Stimulated activated CD8-positive, alpha-beta memory T cell treated with anti-CD3 and anti-CD28 coated beads, Interleukin-7, amount 100 ng/mL, for 24 hours (primary cell): ENCODE measurements around the gene CALHM4.

Source experiments
- DNase-seq: peaks from one replicate; pipeline ENCODE4 v3.0.0-alpha.2; 2020; ENCODE audit warnings: low read depth

CALHM4 gene

GRCh38 chr6:116553451-116553850, at the start of gene CALHM4:
Gene CALHM4 (plus strand): TSS chr6:116553751. CDS start chr6:116553794, 43 bp downstream.
- no peak for DNase-seq

GRCh38 chr6:116507324-116507723, 46.2 kb upstream of the CALHM4 start:
- no peak for DNase-seq

- no peak for DNase-seq
Observed at GRCh38 chr6:116508527-116508926, 45.0 kb upstream of the CALHM4 start.

GRCh38 chr6:116511424-116512110, 42.0 kb upstream of the CALHM4 start, which contains the start of gene CALHM5:
Gene CALHM5 (plus strand): TSS chr6:116511639. CDS start chr6:116511697, 58 bp downstream.
- no peak for DNase-seq

GRCh38 chr6:116512111-116512559, 41.4 kb upstream of the CALHM4 start:
- no peak for DNase-seq

GRCh38 chr6:116512734-116513133, 40.8 kb upstream of the CALHM4 start:
- DNase-seq = no peak

GRCh38 chr6:116513224-116513875, 40.2 kb upstream of the CALHM4 start:
- DNase-seq = no peak

- DNase-seq = no peak
Observed at GRCh38 chr6:116514111-116514510, 39.4 kb upstream of the CALHM4 start.

GRCh38 chr6:116515141-116515540, 38.4 kb upstream of the CALHM4 start:
- no peak for DNase-seq

GRCh38 chr6:116518621-116519368, 34.8 kb upstream of the CALHM4 start:
- DNase-seq = no peak

GRCh38 chr6:116522896-116523295, 30.7 kb upstream of the CALHM4 start:
- no peak for DNase-seq

- no peak for DNase-seq
Observed at GRCh38 chr6:116524236-116524635, 29.3 kb upstream of the CALHM4 start.

GRCh38 chr6:116528133-116528532, 25.4 kb upstream of the CALHM4 start:
- no peak for DNase-seq

GRCh38 chr6:116528780-116529179, 24.8 kb upstream of the CALHM4 start:
- DNase-seq = no peak

- DNase-seq = no peak
Observed at GRCh38 chr6:116529466-116530290, 23.9 kb upstream of the CALHM4 start.

GRCh38 chr6:116530436-116530835, 23.1 kb upstream of the CALHM4 start:
- DNase-seq = no peak

- DNase-seq = peak; percentile 13
Observed at GRCh38 chr6:116531675-116532570, 21.6 kb upstream of the CALHM4 start.

- DNase-seq = no peak
Observed at GRCh38 chr6:116533233-116533957, 20.2 kb upstream of the CALHM4 start.

GRCh38 chr6:116535109-116535508, 18.4 kb upstream of the CALHM4 start:
- no peak for DNase-seq

- DNase-seq = no peak
Observed at GRCh38 chr6:116536216-116536621, 17.3 kb upstream of the CALHM4 start.
